Mucosa of gallbladder (tissue), 1 donor: ENCODE data around the gene CIRBP. TPM values are rescaled to one million over a fixed set of nuclear protein-coding genes. Genes with fewer than 3 reads are reported as not detected.
"Not testable (repeated sequence)": the region's sequence is repeated elsewhere in the genome, so short reads cannot be mapped to it uniquely, and the experiment has no call there.

Experiments used
- DNase-seq: peaks from one replicate; pipeline ENCODE4 v3.0.0-alpha.2; 2020; ENCODE audit warnings: low spot score
- total RNA-seq: library from RNA; stranded (reverse); gene quantifications from one replicate; pipeline ENCODE4 v1.2.1, GENCODE V29; 2021
- donor health status: DM: no; HTN: no; CAD: no.

Gene CIRBP
- total RNA-seq, 1 donor from 2014 or later, result 382 TPM

DNA sequence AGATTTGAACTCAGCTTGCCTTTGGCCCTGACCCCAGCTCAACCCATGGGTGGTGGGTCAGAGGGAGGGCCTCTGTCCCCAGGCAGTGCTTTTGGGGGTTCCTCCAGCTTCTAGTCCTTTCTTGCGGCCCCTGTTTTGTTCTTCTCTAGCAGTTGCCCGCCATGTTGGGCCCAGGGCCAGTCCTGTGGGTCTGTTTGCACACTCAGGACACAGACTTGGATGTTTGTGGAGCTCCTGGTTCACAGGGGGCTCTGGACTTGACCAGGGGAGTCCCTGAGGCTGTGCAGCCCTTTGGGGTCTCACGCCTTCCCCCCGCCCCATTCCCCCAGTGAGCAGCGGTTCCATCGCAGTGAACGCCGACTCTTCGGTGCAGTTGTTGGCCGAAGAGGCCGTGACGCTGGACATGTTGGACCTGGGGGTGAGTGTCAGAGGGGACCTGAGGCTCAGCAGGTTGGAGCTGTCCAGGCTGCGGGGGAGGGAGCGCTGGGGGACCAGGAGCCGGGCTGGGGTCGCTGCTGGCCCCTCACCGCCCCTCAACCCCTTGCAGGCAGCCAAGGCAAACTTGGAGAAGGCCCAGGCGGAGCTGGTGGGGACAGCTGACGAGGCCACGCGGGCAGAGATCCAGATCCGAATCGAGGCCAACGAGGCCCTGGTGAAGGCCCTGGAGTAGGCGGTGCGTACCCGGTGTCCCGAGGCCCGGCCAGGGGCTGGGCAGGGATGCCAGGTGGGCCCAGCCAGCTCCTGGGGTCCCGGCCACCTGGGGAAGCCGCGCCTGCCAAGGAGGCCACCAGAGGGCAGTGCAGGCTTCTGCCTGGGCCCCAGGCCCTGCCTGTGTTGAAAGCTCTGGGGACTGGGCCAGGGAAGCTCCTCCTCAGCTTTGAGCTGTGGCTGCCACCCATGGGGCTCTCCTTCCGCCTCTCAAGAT, 25.1 kb upstream of the CIRBP start:
- peak; percentile 89 for DNase-seq

DNA sequence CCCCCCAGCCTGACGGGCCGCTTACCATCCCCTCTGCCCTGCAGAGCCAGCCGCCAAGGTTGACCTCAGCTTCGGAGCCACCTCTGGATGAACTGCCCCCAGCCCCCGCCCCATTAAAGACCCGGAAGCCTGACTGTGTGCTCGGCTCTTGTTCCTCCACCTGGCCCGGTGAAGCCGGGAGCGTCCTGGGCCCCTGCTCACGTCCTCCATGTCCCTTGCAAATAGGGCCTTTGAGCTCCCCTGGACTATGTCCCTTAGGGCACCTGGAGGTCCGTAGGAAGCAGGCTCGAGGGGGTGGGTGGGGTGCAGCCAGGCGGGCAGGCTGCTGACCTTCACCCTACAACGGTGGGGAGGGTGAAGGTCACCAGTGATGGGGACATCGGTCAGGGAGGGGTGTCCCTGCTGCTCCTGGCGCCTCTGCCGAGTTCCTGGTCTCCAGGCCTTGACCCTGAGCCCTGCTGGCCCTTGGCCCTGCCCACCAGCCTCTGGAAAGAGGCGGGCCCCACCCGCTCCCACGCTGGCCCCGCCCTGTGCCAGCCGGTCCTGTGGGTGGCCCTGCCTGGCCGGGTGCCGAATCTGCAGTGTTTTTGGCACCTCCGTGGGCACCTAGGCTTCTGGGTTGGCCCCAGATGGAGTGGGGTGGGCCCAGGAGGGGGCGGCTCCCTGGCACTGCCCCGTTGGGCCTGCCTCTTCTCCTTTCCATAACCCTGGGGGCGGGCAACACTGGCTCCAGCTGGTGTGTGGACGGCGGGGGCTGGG, 24.3 kb upstream of the CIRBP start:
- no peak for DNase-seq

DNA sequence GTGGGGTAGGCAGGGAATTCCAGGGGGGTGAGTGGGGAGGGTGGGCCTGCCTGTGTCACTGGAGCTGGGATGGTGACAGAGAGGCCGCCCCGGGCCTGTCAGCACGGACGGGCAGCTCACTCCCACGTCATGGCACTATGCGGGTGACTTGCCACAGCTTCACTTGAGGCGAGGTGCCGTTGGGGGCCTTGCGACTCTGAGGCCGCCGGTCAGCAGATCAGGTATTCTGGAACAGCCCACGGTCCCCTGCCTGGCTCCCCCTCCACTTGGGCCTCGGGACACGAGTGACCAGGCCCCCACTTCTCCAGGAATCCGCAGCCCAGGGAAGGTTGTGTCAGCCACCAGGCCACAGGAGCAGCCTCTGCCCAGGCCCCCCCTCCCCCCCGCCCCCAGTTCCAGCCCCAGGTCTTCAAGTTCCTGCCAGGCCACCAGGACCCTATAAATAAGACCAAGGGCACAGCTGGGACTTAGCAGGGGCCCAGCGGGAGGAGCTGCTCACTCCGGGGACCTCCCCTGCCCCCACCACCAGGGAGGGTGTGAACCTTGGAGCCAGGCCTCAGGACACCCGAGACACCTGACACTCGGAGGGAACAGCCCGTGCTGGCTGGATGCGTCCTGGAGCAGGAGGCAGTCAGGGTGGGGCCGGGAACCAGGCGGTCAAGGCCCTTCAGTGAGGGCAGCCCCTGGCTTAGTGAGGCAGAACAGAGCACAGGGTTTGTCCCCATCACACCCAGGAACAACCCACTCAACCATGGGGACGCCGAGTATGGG, 23.5 kb upstream of the CIRBP start:
- no peak for DNase-seq

DNA sequence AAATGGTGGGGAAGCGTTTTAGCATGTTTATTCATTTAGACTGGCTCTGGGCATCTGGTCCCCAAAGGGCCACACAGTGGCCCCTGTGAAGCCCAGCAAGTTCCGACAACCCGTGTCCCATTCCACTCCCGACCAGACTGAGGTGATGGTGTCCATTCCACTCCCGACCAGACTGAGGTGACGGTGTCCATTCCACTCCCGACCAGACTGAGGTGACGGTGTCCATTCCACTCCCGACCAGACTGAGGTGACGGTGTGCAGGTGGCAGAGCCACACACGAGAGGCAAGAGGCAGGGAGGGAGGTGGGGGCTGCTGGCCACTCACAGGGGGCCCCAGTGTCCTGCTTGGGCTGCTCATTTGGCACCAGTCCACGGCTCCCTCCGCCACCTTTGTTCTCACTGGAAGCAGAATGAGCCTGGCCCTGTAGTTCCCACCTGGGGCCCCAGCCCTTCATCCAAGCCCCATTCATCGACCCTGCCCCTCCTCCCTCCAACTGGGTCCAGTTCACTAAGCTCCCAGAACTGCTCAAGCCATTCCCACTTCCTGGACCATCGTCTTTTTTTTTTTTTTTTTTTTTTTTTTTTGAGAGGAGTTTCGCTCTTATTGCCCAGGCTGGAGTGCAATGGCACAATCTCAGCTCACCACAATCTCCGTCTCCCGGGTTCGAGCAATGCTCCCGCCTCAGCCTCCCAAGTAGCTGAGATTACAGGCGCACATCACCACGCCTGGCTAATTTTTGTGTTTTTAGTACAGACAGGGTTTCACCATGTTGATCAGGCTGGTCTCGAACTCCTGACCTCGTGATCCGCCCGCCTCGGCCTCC, 22.7 kb upstream of the CIRBP start:
- DNase-seq, result not testable (repeated sequence)

DNA sequence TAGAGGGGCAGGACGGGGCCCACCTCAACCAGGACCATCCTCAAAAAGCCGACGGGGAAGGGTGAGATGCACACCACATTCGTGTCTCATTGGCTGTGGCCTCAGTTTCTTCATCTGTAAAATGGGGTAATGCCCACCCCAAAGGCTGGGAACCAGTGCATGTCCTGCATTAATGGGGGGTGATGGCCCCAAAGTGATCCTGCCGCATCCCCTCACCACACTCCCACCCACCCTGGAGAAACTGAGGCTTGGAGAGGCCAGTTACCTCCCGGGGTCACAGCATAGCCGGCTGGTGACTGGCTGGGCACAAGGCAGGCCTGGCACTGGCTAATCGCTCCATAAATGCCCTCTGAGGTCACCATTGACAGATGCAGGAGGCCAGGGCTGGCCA, 21.4 kb upstream of the CIRBP start:
- no peak for DNase-seq

DNA sequence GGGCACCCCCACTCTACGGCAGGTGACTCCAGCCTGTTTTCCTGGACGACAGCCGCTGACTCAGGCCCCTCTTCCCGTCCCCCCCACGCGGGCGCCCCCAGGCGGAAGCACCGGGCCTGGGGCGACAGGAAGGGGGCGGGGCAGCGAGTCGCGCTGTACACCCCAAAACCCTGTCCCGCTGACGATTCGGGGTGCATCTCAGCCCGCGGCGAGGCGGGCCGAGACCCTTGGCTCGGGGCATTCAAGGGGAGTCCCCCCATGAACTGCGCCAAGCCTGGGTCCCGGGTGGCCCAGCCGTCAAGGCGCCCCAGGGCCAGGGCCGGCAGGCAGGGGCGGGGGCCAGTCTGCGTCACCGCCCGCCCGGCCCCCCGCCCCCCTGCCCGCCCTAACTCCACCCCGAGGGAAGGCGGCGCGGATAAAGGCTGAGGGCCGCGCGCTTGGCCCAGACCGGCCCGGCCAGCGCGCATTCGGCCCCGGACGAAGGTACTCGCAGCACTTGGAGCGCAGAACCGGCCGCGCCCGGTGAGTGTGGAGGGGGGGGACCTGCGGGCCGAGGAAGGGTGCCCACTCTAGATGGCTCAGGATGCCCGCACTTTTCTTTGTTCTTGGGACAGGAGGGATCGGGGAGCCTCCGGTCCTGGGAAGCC, 20.9 kb upstream of the CIRBP start, which contains the start of gene MIDN:
Gene MIDN (plus strand): TSS at position 445 of the 647 bp plus-strand sequence. CDS start 1,714 bp downstream, outside the sequence.
- DNase-seq, result peak; percentile 83

DNA sequence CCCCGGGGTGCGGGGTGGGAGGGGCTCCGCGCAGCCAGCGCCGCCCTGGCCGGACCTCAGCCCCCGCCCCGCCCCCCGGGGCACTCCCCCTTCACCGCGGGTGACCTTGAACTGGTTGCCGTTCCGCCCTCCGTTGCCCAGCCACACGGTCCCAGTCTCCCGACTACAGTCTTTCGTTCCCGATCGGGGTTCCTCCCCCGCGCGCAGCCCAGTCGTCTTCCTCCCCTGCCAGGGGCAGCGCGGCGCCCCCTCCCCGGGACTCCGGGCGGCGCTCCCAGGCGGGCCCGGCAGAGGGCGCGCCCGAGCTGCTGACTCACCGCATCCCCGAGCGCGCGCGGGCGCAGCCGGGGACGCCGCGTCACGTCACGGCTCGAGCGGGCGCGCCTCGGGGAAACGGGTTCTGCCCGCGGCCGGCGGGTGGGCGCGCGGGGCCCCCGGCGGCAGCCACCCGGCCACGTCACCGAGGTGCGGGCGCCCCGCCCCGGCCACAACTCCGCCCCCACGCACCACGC, 20.3 kb upstream of the CIRBP start:
- peak; percentile 69 for DNase-seq

DNA sequence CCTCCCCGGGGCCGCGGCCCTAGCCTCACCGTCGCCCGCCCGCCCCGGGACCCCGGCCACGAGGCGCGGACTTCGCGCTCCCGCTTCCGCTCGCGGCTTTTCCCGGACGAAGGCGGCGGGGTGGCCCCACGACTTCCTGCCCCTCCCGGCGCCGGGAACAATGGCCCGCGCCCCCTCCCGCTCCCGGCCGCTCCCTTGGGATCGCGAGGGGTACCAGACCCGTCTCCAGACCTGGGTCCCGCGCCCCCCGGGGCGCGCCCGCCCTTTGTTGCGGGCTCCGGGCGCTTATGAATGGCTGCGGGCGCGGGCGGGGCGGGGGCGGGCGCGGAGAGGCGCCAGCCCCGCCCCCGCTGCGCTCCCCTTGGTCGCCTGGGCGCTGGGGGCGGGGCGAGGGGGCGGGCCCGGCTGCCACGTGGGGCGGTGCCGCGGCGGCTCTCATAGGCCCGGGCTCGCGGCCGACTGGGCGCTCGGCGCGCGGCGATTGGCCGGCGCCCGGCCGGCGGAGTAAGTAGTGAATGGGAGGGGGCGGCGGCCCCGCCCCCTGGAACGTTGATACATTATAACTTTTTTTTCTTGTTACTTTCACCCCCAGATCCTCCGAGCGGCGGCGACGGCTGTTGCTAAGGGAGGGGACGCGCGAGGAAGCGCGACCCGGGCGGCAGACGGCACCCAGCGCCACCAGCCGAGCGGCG, 19.7 kb upstream of the CIRBP start:
- DNase-seq, result peak; percentile 96

DNA sequence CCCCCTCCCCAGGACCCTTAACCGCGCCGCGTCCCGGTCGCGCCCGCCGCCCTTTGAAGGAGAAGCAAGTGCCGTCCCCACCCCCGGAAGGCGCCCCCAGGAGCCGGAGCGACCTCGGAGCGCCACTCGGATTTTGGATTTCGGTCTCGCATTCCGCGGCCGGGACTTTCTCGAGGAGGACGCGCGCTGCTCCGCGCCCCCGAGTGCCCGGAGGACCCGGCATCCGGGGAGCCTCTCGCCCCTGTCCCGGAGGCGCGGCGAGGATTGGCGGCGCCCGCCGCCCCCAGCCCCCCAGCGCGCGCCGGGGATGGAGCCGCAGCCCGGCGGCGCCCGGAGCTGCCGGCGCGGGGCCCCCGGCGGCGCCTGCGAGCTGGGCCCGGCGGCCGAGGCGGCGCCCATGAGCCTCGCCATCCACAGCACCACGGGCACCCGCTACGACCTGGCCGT, 19.1 kb upstream of the CIRBP start:
- no peak for DNase-seq

DNA sequence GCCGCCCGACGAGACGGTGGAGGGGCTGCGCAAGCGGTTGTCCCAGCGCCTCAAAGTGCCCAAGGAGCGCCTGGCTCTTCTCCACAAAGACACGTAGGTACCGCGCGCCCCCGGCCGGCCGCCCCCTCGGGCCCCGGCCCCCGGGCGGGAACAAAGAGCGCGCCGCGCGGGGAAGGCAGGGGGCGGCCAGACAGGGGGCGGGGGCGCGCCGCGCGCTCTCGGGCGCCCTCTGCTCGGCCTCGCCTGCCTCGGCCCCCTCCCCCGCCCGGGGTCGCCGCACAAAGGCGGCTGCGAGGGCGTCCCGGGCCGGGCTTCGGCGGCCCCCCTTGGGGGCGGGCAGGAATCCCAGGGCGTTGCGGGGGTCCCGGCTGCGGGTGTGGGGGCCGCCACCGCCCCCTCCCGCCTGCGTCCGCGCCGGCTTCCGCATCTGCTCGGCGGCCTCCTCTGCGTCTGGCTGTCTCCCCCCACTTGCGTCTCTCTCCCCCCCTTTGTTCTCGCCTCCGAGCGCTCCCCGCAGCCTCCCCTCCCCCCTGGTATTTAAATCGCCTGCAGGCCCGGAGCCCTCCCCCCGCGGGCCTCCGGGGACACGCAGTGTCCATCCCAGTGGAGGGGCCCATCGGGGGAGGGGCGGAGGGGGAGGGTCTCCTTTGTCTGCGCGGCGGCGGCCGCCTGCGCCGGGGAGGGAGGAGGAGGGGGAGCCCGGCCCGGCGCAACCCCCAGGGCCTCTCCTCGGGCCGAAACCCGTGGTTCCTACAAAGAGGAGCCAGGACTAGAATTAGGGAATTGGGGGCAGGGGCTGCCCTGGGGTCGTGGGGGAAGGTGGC, 18.5 kb upstream of the CIRBP start:
- DNase-seq, result no peak

DNA sequence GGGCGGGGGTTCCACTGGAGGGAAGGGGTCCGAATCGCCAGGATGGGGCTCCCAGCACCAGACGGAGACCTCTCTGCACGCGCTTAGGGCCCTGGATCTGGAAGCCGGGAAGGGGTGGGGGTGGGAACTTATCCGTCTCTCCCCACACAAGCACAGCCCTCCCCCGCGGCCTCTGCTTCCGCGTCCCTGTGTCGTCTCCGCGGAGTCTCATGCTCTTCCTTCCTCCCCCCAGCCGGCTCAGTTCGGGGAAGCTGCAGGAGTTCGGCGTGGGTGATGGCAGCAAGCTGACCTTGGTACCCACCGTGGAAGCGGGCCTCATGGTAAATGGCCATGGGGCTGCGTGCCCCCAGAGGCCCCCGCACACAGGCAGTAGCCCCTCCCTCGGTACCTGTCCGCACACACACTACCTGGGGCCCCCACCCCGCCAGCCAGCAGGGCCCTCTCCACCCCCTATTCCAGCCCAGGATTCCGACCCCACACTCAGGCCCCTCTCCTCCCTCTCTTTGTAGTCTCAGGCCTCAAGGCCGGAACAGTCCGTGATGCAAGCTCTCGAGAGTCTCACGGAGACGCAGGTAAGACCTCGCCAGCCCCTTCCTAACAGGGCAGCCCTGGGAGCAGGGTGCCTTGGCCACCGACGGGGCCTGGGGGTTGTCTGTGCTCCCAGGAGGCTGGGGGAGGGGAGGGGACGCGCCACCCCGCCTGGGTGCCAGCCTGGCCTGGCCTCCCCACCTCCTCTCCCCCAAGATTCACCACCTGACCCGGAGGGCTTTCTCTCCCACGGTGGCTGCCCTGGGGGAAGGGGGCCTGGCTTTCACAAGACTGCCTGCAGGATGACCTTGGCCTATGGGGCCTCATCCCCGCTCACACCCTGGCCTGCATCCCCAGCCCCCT, 17.6 kb upstream of the CIRBP start:
- DNase-seq, result peak; percentile 78

DNA sequence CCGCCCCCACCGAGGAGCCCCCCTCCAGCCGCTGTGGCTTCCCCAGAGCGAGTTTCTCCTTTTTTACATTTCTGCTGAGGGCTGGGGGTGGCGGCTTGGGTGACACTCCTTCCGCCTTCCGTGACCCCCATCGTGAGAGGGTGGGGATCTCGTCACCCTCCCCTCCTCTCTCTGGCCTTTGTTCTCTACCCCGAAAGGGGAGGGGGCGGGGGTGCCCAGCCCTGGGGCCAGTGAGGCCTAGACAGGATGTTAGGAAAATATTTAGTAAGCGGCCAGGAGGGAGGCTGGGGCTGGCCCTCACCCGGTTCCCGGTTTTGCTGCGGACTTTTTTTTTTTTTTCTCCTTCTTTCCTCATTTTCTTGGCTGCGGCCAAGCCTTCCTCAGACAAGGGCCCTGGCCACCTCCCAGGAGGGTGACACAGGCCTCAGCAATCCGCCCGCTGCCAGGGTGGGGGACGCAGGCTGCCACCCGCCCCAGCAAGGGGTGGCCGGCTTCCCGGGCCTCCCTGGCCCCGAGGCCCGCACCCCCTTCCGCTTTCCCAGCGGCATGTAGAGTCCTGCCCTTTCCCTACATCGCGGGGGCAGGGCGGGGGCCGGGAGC, 16.8 kb upstream of the CIRBP start:
- peak; percentile 90 for DNase-seq

DNA sequence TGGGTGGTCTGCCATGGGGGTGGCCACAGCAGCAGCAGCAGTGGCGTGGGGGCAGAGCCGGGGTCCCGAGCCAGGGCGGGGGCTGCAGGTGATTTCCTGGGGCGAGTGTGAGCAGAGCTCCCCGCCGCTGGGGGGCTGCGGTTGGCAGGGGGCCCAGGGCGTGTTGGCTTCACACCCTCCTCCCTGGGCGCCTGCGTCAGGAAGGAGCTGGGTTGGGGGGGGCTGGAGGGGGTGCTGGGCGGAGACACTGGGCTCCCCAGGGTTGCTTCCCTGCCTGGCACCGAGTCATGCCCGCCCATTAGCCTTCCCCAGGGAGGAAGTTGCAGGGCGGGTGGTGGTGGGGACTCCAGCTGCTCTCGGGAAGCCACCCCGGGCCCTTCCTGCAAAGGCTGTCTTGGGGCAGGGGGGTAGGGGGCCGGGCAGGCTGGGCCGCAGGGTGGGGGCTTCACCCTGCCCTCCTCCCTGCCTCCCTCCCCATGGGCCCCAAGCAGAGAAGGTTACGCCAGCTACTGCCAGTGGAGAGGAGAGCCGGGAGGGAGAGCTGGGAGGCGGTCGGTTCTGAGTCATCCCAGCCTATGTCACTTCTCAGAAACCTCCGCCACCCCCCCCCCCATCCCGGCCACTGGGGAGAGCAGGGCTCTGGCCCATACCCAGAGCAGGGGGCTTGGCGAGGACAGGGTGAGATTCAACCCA, 16.2 kb upstream of the CIRBP start:
- DNase-seq, result peak; percentile 91

DNA sequence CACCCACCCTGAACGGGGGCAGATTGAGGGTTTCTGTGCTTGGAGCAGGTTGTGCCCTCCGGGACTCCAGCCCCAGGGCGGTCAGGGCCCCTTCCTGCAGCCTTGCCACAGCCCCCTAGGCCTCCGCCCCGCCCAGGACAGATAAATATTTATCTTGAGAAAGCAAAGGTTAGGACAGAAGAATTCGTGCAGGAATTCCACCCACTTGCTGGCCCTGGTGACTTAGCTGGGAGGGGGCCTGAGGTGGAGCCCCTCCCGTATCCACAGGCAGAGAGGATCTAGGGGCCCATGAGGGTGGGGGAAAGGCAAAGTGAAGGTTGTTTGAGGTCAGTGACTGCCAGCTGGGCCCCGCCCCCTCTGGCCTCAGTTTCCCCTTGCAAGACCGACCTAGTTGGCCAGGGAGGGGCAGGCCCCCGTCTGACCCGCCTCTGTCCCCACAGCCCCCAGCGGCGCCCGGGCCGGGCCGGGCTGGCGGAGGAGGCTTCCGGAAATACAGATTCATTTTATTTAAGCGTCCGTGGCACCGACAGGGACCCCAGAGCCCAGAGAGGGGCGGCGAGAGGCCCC, 15.5 kb upstream of the CIRBP start:
- DNase-seq, result no peak

DNA sequence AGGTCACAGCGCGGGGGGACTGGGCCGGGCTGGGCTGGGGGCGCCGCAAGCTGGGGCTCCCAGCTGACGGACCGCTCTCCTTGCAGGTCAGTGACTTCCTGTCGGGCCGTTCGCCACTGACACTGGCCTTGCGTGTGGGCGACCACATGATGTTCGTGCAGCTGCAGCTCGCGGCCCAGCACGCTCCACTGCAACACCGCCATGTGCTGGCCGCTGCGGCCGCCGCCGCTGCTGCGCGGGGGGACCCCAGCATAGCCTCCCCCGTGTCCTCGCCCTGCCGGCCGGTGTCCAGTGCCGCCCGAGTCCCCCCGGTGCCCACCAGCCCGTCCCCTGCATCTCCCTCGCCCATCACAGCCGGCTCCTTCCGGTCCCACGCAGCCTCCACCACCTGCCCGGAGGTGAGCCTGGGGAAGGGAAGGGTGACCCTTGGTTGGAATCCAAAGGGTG, 15.0 kb upstream of the CIRBP start:
- DNase-seq, result no peak

DNA sequence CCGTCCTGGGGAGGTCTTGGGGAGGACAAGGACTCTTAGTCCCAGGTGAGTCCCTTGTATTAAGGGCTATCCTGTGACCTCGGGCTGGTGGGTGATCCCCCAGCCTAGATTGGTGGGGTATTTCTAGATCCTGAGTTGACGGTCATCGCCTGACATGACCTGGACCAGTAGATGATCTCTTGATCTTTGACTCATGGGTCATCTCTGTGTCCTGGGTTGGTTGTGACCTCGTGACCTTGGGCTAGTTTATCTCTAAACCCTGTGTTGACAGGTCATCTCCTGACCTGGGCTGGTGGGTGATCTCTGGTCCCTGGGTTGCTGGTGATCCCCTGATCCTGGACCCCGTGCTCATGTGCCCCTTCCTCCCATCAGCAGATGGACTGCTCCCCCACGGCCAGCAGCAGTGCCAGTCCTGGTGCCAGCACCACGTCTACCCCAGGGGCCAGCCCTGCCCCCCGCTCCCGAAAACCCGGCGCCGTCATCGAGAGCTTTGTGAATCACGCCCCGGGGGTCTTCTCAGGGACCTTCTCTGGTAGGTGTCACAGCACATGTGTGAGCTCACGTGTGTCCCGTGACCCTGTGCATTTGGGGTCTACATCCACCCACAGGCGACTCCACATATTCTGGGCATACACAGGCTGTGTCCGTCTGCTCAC, 14.5 kb upstream of the CIRBP start:
- no peak for DNase-seq
